Ovary (tissue), 9 donors: ENCODE measurements around the gene PPP1R14C. TPM values are rescaled to one million over a fixed set of nuclear protein-coding genes. Genes with fewer than 3 reads are reported as not detected.

Experiments used
- DNase-seq, 5 donors: peaks; one replicate each; pipeline ENCODE4 v3.0.0-alpha.2; 2019 to 2020
- H3K27ac ChIP-seq, 2 donors: fragments of 200-600 bp; one replicate each; pipeline versions ENCODE4 v1.5.1 to v1.8.0; 2019 to 2022
- H3K27me3 ChIP-seq: fragments of 200-600 bp; one replicate; pipeline ENCODE4 v1.8.0; 2022
- H3K36me3 ChIP-seq: fragments of 200-600 bp; sonication (generic); one replicate; pipeline ENCODE4 v1.5.1; 2019
- H3K4me1 ChIP-seq: one replicate; pipeline ENCODE4 v1.8.1; 2013; ENCODE audit warnings: mild to moderate bottlenecking, moderate library complexity; ENCODE audit not compliant: insufficient read depth
- H3K4me3 ChIP-seq: fragments of 200-600 bp; sonication (generic); one replicate; pipeline ENCODE4 v1.5.1; 2017
- H3K9me3 ChIP-seq, 2 donors: fragments of 200-600 bp in 1 of 2; sonication (generic) in 1 of 2; one replicate each; pipeline versions ENCODE4 v1.5.1 to v1.8.1; 2013 to 2019; ENCODE audit warnings: mild to moderate bottlenecking in 1 of 2, moderate library complexity in 1 of 2
- EP300 ChIP-seq: sonication (generic); formaldehyde crosslinking; IDR thresholded peaks from one replicate; pipeline ENCODE4 v1.6.1; 2017; ENCODE audit warnings: antibody characterized with exemption
- POLR2A ChIP-seq: fragments of 450-650 bp; IDR thresholded peaks from one replicate; pipeline ENCODE4 v1.6.1; 2017; ENCODE audit warnings: antibody characterized with exemption, mild to moderate bottlenecking, moderate library complexity
- WGBS, 3 donors: extraction: QIAGEN DNeasy Blood & Tissue Kit in 1 of 3; methylation state at CpG; one replicate each; pipeline versions ENCODE4 v1.1.5 to v1.1.7; 2013 to 2017; 5-methylcytosine and 5-hydroxymethylcytosine counted together
- intact Hi-C, 4 donors: fragments of 100-400 bp; cut with DNase I; formaldehyde crosslinking; loops; one replicate each; pipeline versions ENCODE4 v1.11.0 to v1.15.1; 2022 to 2023
- polyA plus RNA-seq, 2 donors: library from polyadenylated mRNA; stranded (reverse); fragments of 200-250 nt in 1 of 2; fragments of 350-450 nt in 1 of 2; fragmentation: Illumina TruSeq in 1 of 2; extraction: RNeasy Lipid Tissue Mini Kit (QIAGEN cat#74804) in 1 of 2; gene quantifications; one replicate each; pipeline ENCODE4 v1.2.3, GENCODE V29; 2013 to 2014
- total RNA-seq, 7 donors: library from RNA; depleted of rRNA in 2 of 7; stranded (reverse); fragments of >200 nt in 2 of 7; fragmentation: NEBNext Ultra II Directional in 3 of 7; extraction: Animal tissue kit (Norgen Biotek cat#: 25700) in 3 of 7; gene quantifications; one replicate each; pipeline versions ENCODE4 v1.1.0 to v1.2.4, GENCODE V29; 2016 to 2023
- TF ChIP-seq, protein P1 (sequence below), 3 donors: fragments of 450-650 bp in 2 of 3; fragments of 200-600 bp in 1 of 3; IDR thresholded peaks; one replicate each; pipeline versions ENCODE4 v1.5.1 to v1.8.0; 2016 to 2022; ENCODE audit warnings: antibody characterized with exemption in 3 of 3, mild to moderate bottlenecking in 1 of 3
- donor health status: DM: no; HTN: no; CAD: no; lungs with moderate emphysema.
- donor health status: DM: no; HTN: no; CAD: no.
- donor health status: Bipolar disorder and iron deficiency.
- donor health status: DM: yes; HTN: yes; CAD: no.
- donor health status: DM: no; HTN: no; CAD: no.
- donor health status: DM: yes; HTN: yes; CAD: no.

Gene PPP1R14C
- total and polyA plus RNA-seq, 9 donors, result 0.12 to 8.6 (median 0.40) TPM; not detected in 2

DNA sequence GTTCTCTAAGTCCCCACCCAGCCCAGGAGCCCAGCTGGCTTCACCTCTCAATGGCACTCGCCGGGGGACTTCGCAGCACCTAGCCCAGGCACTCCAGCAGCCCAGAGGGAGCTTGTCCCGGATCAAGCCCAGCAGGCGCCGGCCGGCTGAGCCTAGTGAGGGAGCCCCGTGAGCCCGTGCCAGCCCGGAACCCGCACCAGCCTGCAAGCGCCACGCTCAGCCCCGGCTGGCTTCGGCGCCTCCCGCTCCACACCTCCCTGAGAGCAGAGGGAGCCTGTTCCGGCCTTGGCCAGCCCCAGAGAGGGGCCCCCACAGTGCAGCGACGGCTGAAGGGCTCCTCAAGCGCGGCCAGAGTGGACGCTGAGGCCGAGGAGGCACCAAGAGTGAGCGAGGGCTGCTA is 27.1 kb upstream of the PPP1R14C start:
- WGBS, 3 donors, result 93 to 96% (median 95%) methylated on average over 24 to 25 of the region's 25 CpGs
- no peak overlapping the region for H3K4me3 ChIP-seq
- no peak for DNase-seq
- intact Hi-C loops, result no loop called here
- H3K27ac ChIP-seq, result no peak overlapping the region
- no peaks in the 10 kb centered on the region for H3K27me3 ChIP-seq
- no peaks in the 10 kb centered on the region for H3K36me3 ChIP-seq
- H3K4me1 ChIP-seq, result no peaks in the 10 kb centered on the region
- no peaks in the 10 kb centered on the region for H3K9me3 ChIP-seq
- TF ChIP-seq, protein P1, sequence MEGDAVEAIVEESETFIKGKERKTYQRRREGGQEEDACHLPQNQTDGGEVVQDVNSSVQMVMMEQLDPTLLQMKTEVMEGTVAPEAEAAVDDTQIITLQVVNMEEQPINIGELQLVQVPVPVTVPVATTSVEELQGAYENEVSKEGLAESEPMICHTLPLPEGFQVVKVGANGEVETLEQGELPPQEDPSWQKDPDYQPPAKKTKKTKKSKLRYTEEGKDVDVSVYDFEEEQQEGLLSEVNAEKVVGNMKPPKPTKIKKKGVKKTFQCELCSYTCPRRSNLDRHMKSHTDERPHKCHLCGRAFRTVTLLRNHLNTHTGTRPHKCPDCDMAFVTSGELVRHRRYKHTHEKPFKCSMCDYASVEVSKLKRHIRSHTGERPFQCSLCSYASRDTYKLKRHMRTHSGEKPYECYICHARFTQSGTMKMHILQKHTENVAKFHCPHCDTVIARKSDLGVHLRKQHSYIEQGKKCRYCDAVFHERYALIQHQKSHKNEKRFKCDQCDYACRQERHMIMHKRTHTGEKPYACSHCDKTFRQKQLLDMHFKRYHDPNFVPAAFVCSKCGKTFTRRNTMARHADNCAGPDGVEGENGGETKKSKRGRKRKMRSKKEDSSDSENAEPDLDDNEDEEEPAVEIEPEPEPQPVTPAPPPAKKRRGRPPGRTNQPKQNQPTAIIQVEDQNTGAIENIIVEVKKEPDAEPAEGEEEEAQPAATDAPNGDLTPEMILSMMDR (IDR thresholded peaks at IDR 0.05), result no peak

DNA sequence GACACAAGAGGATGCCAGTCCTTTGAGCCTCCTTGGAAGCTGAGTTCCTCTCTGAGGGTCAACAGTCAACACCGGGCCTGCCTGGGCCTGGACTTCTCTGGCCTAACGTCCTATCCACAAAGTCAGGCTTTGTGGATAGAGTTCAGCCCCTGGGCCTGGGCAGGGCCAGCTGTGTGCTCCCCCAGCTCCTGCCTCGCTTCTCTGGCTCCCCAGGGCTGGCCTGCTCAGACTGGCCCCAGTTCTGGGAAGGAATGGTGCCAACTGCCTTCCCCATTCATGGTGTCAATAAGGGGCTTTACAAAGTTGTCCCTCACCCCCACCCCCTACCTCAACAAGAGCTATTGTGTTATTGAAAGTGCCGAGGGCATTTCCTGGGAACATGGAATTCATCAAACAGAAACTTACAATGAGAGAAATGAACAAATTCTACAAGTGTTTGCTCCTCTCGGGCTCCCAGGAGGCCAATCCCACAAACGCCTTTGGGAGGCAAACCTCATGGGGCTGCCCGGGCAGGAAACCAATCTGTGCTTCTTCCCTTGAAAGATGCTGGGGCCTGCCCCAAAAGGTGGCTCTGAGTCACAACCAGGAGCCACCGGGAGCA is 26.5 kb upstream of the PPP1R14C start:
- Histone ChIP-seq H3K4me3 (no peak overlapping the region), H3K36me3 (no peaks in the 10 kb centered on the region), H3K27me3 (no peaks in the 10 kb centered on the region), H3K27ac (no peak overlapping the region), H3K9me3 (no peaks in the 10 kb centered on the region), H3K4me1 (no peaks in the 10 kb centered on the region)
- DNase-seq, result no peak
- intact Hi-C loops, result no loop called here
- WGBS, 3 donors, result 88 to 94% (median 88%) methylated on average over 8 of the region's 8 CpGs
- TF ChIP-seq, protein P1 (IDR thresholded peaks at IDR 0.05), result no peak
- no peak for TF ChIP-seq EP300

DNA sequence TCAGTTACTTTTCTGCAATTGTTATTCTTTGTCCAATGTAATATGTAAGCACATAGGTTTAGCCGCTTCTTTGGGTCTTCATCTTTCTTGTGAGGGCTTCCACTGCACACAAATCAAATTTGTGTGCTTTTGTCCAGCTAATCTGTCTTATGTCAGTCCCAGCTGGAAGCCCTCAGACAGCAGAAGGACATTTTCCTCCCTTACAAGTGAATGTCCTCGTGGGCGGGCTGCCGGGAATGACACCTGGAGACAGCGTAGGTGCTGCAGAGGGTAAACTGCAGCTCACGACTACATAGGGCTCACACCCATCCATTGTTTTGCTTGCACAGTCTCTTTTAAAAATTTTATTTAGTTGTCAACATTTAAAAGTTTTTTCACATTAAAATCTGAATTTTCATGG is 24.6 kb upstream of the PPP1R14C start:
- no peaks in the 10 kb centered on the region for H3K4me1 ChIP-seq
- H3K9me3 ChIP-seq, result no peaks in the 10 kb centered on the region
- no peak overlapping the region for H3K27ac ChIP-seq
- no peak overlapping the region for H3K4me3 ChIP-seq
- WGBS, 3 donors, result 79 to 86% (median 84%) methylated on average over 6 of the region's 6 CpGs
- TF ChIP-seq, protein P1 (IDR thresholded peaks at IDR 0.05), result no peak
- no peak for TF ChIP-seq EP300
- no peak for TF ChIP-seq POLR2A
- H3K36me3 ChIP-seq, result no peaks in the 10 kb centered on the region
- no peak for DNase-seq
- no peaks in the 10 kb centered on the region for H3K27me3 ChIP-seq
- intact Hi-C loops, result no loop called here

DNA sequence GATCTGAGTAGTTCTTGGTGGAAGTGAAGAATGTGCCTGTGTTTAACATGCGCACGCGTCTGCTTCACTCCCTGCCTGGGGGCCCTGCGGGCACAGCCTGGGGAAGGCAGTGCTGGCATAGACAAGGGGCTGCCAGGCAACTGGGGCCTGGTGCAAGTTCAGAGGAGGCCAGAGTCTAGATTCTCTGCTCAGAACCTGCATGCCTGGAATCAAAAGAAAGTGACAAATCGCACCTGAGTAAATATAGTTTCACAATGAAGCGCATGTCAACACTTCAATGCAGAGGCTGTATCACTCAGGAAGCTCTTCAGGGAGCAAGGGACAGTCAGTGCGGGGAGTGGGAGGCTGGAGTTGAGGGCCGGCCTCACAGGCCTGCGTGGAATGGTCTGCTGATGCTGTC is 24.2 kb upstream of the PPP1R14C start:
- 91 to 93% (median 92%) methylated on average over 9 of the region's 9 CpGs for WGBS, 3 donors
- Histone ChIP-seq H3K4me3 (no peak overlapping the region), H3K27me3 (no peaks in the 10 kb centered on the region), H3K36me3 (no peaks in the 10 kb centered on the region), H3K9me3 (no peaks in the 10 kb centered on the region), H3K4me1 (no peaks in the 10 kb centered on the region), H3K27ac (no peak overlapping the region)
- DNase-seq, result no peak
- intact Hi-C loops, result no loop called here
- TF ChIP-seq, protein P1 (IDR thresholded peaks at IDR 0.05), result no peak
